ENCODE results near the gene CNTNAP2. TPM values are rescaled to one million over a fixed set of nuclear protein-coding genes. Genes with fewer than 3 reads are reported as not detected.

CNTNAP2 gene
- total and polyA plus RNA-seq, 2 of the 8 experiments (the other 6 are each of a cell fraction or from before 2014, with no cell fraction given): 27.9 to 71.0 TPM

DNA sequence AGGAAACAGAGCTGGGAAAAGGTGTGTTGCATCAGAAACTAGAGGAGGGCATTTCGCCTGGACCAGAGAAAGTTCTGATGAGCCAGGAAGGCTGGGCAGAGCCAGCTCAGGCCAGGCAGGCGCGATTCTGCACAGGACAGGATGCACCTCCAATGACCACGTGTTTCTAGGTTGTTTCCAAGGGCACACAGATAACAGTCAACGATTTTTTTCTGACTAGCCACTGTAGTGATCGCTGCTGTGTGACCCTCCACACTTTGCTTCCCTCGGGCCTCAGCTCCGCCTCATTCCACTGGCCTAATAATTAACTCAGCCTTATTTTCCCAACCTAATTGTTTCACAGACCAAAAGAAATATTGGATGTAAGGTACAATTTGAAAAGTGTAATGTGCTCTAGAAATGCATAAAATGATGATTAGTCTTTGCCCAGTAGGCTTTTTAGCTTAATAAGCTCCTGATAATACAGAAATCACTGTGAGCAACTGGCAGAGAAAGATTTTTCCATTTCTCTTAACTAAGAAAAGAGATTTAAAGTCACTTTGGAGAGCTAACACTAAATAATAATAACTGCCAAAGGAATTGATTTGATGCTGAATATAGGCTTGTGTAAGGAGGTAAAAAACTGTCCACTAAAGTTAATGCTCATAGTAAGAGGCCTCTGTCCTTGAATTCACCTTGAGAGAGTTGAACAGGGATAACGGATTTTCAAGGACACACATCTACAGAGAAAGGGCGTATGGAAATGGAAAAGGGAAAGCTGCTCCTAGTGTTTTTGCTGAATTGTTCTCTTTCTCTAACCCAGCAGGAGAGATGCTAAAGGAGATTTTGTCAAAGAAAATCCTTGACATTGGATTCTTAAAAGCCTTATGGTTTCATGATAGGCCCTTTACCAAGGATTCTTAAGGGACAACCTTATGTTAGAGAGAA, 2183.0 kb downstream of the CNTNAP2 start:
- Histone ChIP-seq H3K79me2 (ENCODE audit: control insufficient read depth in 1 of 2, insufficient read depth in 2 of 2, low read length in 2 of 2) (no peaks in the 10 kb centered on the region), H3K14ac (ENCODE audit: insufficient read length) (no peak overlapping the region), H3K27me3 (replicated peaks in 1 of 4; ENCODE audit: control insufficient read depth in 3 of 4, extremely low read depth in 1 of 4, insufficient read depth in 3 of 4, low read length in 3 of 4) (no peaks in the 10 kb centered on the region), H3K4me1 (replicated peaks in 1 of 4; ENCODE audit: control insufficient read depth in 3 of 4, insufficient read depth in 4 of 4, low read length in 3 of 4) (peaks cover 0 to 8% (median 4%) of the 10 kb centered on the region in 4 experiments; a peak in 4 of 7 replicates), H3K36me3 (ENCODE audit: control insufficient read depth in 2 of 4, insufficient read depth in 4 of 4, low read length in 3 of 4) (no peaks in the 10 kb centered on the region), H3K27ac (ENCODE audit: low read depth, low read length) (no peak overlapping the region), H3K79me1 (ENCODE audit: low read depth, low read length) (no peaks in the 10 kb centered on the region), H3K9ac (replicated peaks in 1 of 4; ENCODE audit: extremely low read depth in 1 of 4, low read depth in 3 of 4, low read length in 3 of 4) (no peak overlapping the region), H3K23me2 (ENCODE audit: low read depth, low read length) (no peaks in the 10 kb centered on the region), H2BK12ac (ENCODE audit: low read depth, low read length) (no peak overlapping the region), H2AFZ (ENCODE audit: low read length) (0 out of 2 replicates have a peak overlapping the region, but pooled peaks have one; percentile 81), H3K4me2 (ENCODE audit: insufficient read depth in 1 of 2, low read depth in 2 of 2, low read length in 2 of 2) (no peak overlapping the region), H3K23ac (ENCODE audit: insufficient read length) (no peak overlapping the region), H3K9me3 (ENCODE audit: insufficient read depth in 2 of 2, low read depth in 1 of 2, low read length in 1 of 2) (no peaks in the 10 kb centered on the region), H4K91ac (replicated peaks; ENCODE audit: insufficient read length, low read length) (peak overlapping the region; percentile 98), H2BK15ac (ENCODE audit: low read length) (no peak overlapping the region), H3K56ac (replicated peaks; ENCODE audit: insufficient read length, low read depth, low read length) (no peak overlapping the region), H4K8ac (ENCODE audit: extremely low read depth, insufficient read depth, low read length) (peak overlapping the region; percentile 35; the same call in 1 of the 2 replicates), H2BK120ac (replicated peaks; ENCODE audit: low read depth, low read length) (peak overlapping the region; percentile 97), H3K4me3 (ENCODE audit: extremely low read depth in 1 of 4, insufficient read depth in 2 of 4, low read depth in 3 of 4, low read length in 4 of 4) (no peak overlapping the region), H2AK5ac (ENCODE audit: low read depth, low read length) (no peak overlapping the region), H2BK20ac (ENCODE audit: low read length) (peak overlapping the region; percentile 87), H4K20me1 (replicated peaks in 1 of 2; ENCODE audit: control insufficient read depth in 1 of 2, insufficient read depth in 2 of 2, low read length in 2 of 2) (no peaks in the 10 kb centered on the region), H2BK5ac (ENCODE audit: low read depth, low read length) (peak overlapping the region; percentile 50; the same call in 1 of the 2 replicates), H3K18ac (ENCODE audit: extremely low read depth, low read length) (peak overlapping the region; percentile 88), H3K4ac (replicated peaks; ENCODE audit: insufficient read length, low read depth, low read length) (peak overlapping the region; percentile 90), H4K5ac (ENCODE audit: insufficient read length, low read depth, low read length) (peak overlapping the region; percentile 15)
- ChIA-PET POLR2A (ENCODE audit: partially characterized antibody) (interaction anchor here (0.7 kb wide), 1 partner anchor 23 kb away, joined by 3 read pairs; no protein-coding TSS in a partner anchor), CTCF (ENCODE audit: partially characterized antibody) (interaction anchor here (1.3 to 1.6 kb wide), 2 partner anchors 9 to 33 kb away, joined by 4 to 7 read pairs; no protein-coding TSS in a partner anchor)
- FAIRE-seq: no peak
- 84% methylated on average over 10 of the region's 10 CpGs; no CpG with 5 or more reads in 1 of the 2 experiments for WGBS, 2 experiments (ENCODE audit: extremely low coverage in 1 of 2, insufficient coverage in 1 of 2, insufficient read length in 1 of 2, insufficient replicate concordance in 2 of 2, low coverage in 1 of 2, low lambda C conversion rate in 2 of 2, missing lambda C conversion rate in 1 of 2)
- DNase-seq (ENCODE audit: low read depth in 1 of 2, low spot score in 2 of 2): no peak
- no peak for TF ChIP-seq CTBP2 (IDR thresholded peaks at IDR 0.05; ENCODE audit: borderline replicate concordance, insufficient read depth, insufficient read length, low read length)
- no peak for TF ChIP-seq KDM5A (IDR thresholded peaks at IDR 0.05; ENCODE audit: low read length)
- TF ChIP-seq TEAD4 (IDR thresholded peaks at IDR 0.05; ENCODE audit: low read depth, low read length): no peak
- TF ChIP-seq POU5F1 (IDR thresholded peaks at IDR 0.05; ENCODE audit: low read depth, low read length): no peak
- no peak for TF ChIP-seq RFX5 (IDR thresholded peaks at IDR 0.05; ENCODE audit: borderline replicate concordance, low read depth, low read length)
- TF ChIP-seq KDM4A (IDR thresholded peaks at IDR 0.05; ENCODE audit: low read depth, low read length, severe bottlenecking): no peak
- no peak for TF ChIP-seq SIN3A (conservative IDR thresholded peaks at IDR 0.05 in 1 of 2, IDR thresholded peaks at IDR 0.05 in 1 of 2; ENCODE audit: low read depth in 1 of 2, low read length in 2 of 2)
- TF ChIP-seq PHF8 (conservative IDR thresholded peaks at IDR 0.05; ENCODE audit: low read depth, low read length): no peak
- no peak for TF ChIP-seq CEBPB (IDR thresholded peaks at IDR 0.05; ENCODE audit: low read depth, low read length)
- no peak for TF ChIP-seq SP2 (IDR thresholded peaks at IDR 0.05; ENCODE audit: low read length)
- no peak for TF ChIP-seq TCF12 (IDR thresholded peaks at IDR 0.05; ENCODE audit: low read depth, low read length)
